Activated T-helper 2 cell treated with anti-CD3 and anti-CD28 coated beads, Interferon-gamma antibody, Interleukin-2, Interleukin-4, amounts not matched to agents 10 μg/mL and 5 μg/mL and 100 μg/mL, durations not matched to agents 14 hours and 24 hours and 36 hours (primary cell): ENCODE results near the gene SOX4. TPM values are rescaled to one million over a fixed set of nuclear protein-coding genes. Genes with fewer than 3 reads are reported as not detected.

Source experiments
- DNase-seq: peaks from one replicate; pipeline ENCODE4 v3.0.0; 2021; ENCODE audit warnings: low spot score
- H3K27ac Mint-ChIP-seq: one replicate; pipeline ENCODE4 v1.8.0; 2021; ENCODE audit warnings: mixed read lengths
- H3K27me3 Mint-ChIP-seq: one replicate; pipeline ENCODE4 v1.8.0; 2021; ENCODE audit warnings: low read depth, mixed read lengths
- H3K36me3 Mint-ChIP-seq: one replicate; pipeline ENCODE4 v1.8.0; 2021; ENCODE audit warnings: low read depth, mixed read lengths
- H3K4me1 Mint-ChIP-seq: one replicate; pipeline ENCODE4 v1.8.0; 2021; ENCODE audit warnings: low read depth, mixed read lengths
- H3K4me3 Mint-ChIP-seq: one replicate; pipeline ENCODE4 v1.8.0; 2021; ENCODE audit warnings: low read depth, mild to moderate bottlenecking, moderate library complexity, mixed read lengths
- H3K9me3 Mint-ChIP-seq: one replicate; pipeline ENCODE4 v1.8.0; 2021; ENCODE audit warnings: mixed read lengths
- intact Hi-C: fragments of 100-400 bp; cut with micrococcal nuclease; formaldehyde crosslinking; loops from one replicate; pipeline ENCODE4 v1.15.1; 2023
- total RNA-seq: library from RNA; stranded (reverse); gene quantifications from 2 replicates; pipeline ENCODE4 v1.2.3, GENCODE V29; 2022

Gene SOX4
- total RNA-seq, 1 donor from 2014 or later: 20.8 TPM

GRCh38 chr6:21587179-21587960 lies 6.2 kb upstream of the SOX4 start:
- DNase-seq: peak; percentile 26
- Mint-ChIP-seq H3K36me3 (no peaks in the 10 kb centered on the region), H3K4me1 (peaks cover 13% of the 10 kb centered on the region), H3K27ac (peak overlapping the region; percentile 86), H3K27me3 (peaks cover 46% of the 10 kb centered on the region), H3K4me3 (peak overlapping the region; percentile 93), H3K9me3 (peaks cover 4% of the 10 kb centered on the region)
- intact Hi-C loops: loop anchor here (5.0 kb wide), 2 partner anchors 405 to 1185 kb away; partner anchors contain the start of gene E2F3

- intact Hi-C loops: loop anchor here (2.0 to 5.0 kb wide), 7 partner anchors 149 to 1186 kb away; partner anchors contain the start of gene E2F3
- Mint-ChIP-seq H3K4me3 (peak overlapping the region; percentile 93), H3K4me1 (peaks cover 15% of the 10 kb centered on the region), H3K27ac (peak overlapping the region; percentile 86), H3K27me3 (peaks cover 48% of the 10 kb centered on the region), H3K36me3 (no peaks in the 10 kb centered on the region), H3K9me3 (no peaks in the 10 kb centered on the region)
- DNase-seq: peak; percentile 36
Measured at GRCh38 chr6:21587961-21588480, 5.5 kb upstream of the SOX4 start.

GRCh38 chr6:21588481-21589351 lies 4.8 kb upstream of the SOX4 start:
- H3K4me1 Mint-ChIP-seq: peaks cover 15% of the 10 kb centered on the region
- peak overlapping the region; percentile 93 for H3K4me3 Mint-ChIP-seq
- peaks cover 45% of the 10 kb centered on the region for H3K27me3 Mint-ChIP-seq
- DNase-seq: peak; percentile 43
- peak overlapping the region; percentile 86 for H3K27ac Mint-ChIP-seq
- H3K9me3 Mint-ChIP-seq: no peaks in the 10 kb centered on the region
- intact Hi-C loops: loop anchor here (1.0 to 5.0 kb wide), 9 partner anchors 9 to 1186 kb away; partner anchors contain the start of gene E2F3
- H3K36me3 Mint-ChIP-seq: no peaks in the 10 kb centered on the region

GRCh38 chr6:21589352-21590345 lies 3.9 kb upstream of the SOX4 start:
- Mint-ChIP-seq H3K36me3 (peaks cover 2% of the 10 kb centered on the region), H3K4me1 (peaks cover 15% of the 10 kb centered on the region), H3K4me3 (peak overlapping the region; percentile 93), H3K9me3 (no peaks in the 10 kb centered on the region), H3K27me3 (peaks cover 41% of the 10 kb centered on the region), H3K27ac (peak overlapping the region; percentile 86)
- intact Hi-C loops: loop anchor here (1.0 to 10.0 kb wide), 11 partner anchors 8 to 1755 kb away; partner anchors contain the start of genes E2F3 and ID4
- DNase-seq: peak; percentile 75

GRCh38 chr6:21590346-21590745 lies 3.2 kb upstream of the SOX4 start:
- Mint-ChIP-seq H3K4me1 (peaks cover 15% of the 10 kb centered on the region), H3K27ac (no peak overlapping the region), H3K4me3 (peak overlapping the region; percentile 26), H3K9me3 (no peaks in the 10 kb centered on the region), H3K36me3 (peaks cover 4% of the 10 kb centered on the region), H3K27me3 (peaks cover 41% of the 10 kb centered on the region)
- intact Hi-C loops: loop anchor here (10.0 kb wide), 2 partner anchors 1396 to 1756 kb away; partner anchors contain the start of gene ID4
- DNase-seq: no peak

- H3K27me3 Mint-ChIP-seq: peaks cover 39% of the 10 kb centered on the region
- peaks cover 19% of the 10 kb centered on the region for H3K4me1 Mint-ChIP-seq
- peaks cover 12% of the 10 kb centered on the region for H3K36me3 Mint-ChIP-seq
- no peak overlapping the region for H3K4me3 Mint-ChIP-seq
- no peak for DNase-seq
- intact Hi-C loops: loop anchor here (10.0 kb wide), 2 partner anchors 1397 to 1757 kb away; partner anchors contain the start of gene ID4
- no peaks in the 10 kb centered on the region for H3K9me3 Mint-ChIP-seq
- H3K27ac Mint-ChIP-seq: no peak overlapping the region
Measured at GRCh38 chr6:21591446-21591845, 2.1 kb upstream of the SOX4 start.

- Mint-ChIP-seq H3K27ac (no peak overlapping the region), H3K4me3 (no peak overlapping the region), H3K9me3 (no peaks in the 10 kb centered on the region), H3K27me3 (peaks cover 43% of the 10 kb centered on the region), H3K36me3 (peaks cover 20% of the 10 kb centered on the region), H3K4me1 (peaks cover 21% of the 10 kb centered on the region)
- no peak for DNase-seq
- intact Hi-C loops: loop anchor here (10.0 kb wide), 2 partner anchors 1398 to 1758 kb away; partner anchors contain the start of gene ID4
Measured at GRCh38 chr6:21592953-21593352, 598 bp upstream of the SOX4 start.

- peaks cover 52% of the 10 kb centered on the region for H3K27me3 Mint-ChIP-seq
- no peaks in the 10 kb centered on the region for H3K9me3 Mint-ChIP-seq
- no peak overlapping the region for H3K4me3 Mint-ChIP-seq
- intact Hi-C loops: loop anchor here (10.0 kb wide), 2 partner anchors 1399 to 1759 kb away; partner anchors contain the start of gene ID4
- peaks cover 26% of the 10 kb centered on the region for H3K4me1 Mint-ChIP-seq
- no peak overlapping the region for H3K27ac Mint-ChIP-seq
- H3K36me3 Mint-ChIP-seq: peaks cover 30% of the 10 kb centered on the region
- peak; percentile 20 for DNase-seq
Measured at GRCh38 chr6:21593927-21594415, 420 bp downstream of the SOX4 start.

GRCh38 chr6:21594416-21595281 lies 1.1 kb downstream of the SOX4 start:
- H3K27ac Mint-ChIP-seq: peak overlapping the region; percentile 91
- intact Hi-C loops: loop anchor here (5.0 to 10.0 kb wide), 6 partner anchors 243 to 1760 kb away; partner anchors contain the start of gene ID4
- no peaks in the 10 kb centered on the region for H3K9me3 Mint-ChIP-seq
- H3K27me3 Mint-ChIP-seq: peaks cover 56% of the 10 kb centered on the region
- peaks cover 27% of the 10 kb centered on the region for H3K4me1 Mint-ChIP-seq
- H3K4me3 Mint-ChIP-seq: no peak overlapping the region
- peaks cover 35% of the 10 kb centered on the region for H3K36me3 Mint-ChIP-seq
- DNase-seq: peak; percentile 39

- Mint-ChIP-seq H3K27me3 (peaks cover 47% of the 10 kb centered on the region), H3K36me3 (peaks cover 38% of the 10 kb centered on the region), H3K27ac (peak overlapping the region; percentile 97), H3K4me1 (peaks cover 25% of the 10 kb centered on the region), H3K9me3 (no peaks in the 10 kb centered on the region), H3K4me3 (peak overlapping the region; percentile 94)
- intact Hi-C loops: loop anchor here (2.0 to 10.0 kb wide), 8 partner anchors 71 to 1761 kb away; partner anchors contain the start of gene ID4
- DNase-seq: peak; percentile 19
Measured at GRCh38 chr6:21595285-21596144, 2.0 kb downstream of the SOX4 start.
